HEK293 (cell line): Measurements from ENCODE around the gene MRPL41.
A peak's percentile ranks its signal among the peaks of the same experiment; 100 is the strongest.

ENCODE experiments used
- CTCF ChIA-PET: fragments of 350-600 bp; formaldehyde crosslinking; extraction: SDS; loops from one replicate; lab custom pipeline; 2021; ENCODE audit warnings: antibody characterized with exemption; lab: Yijun Ruan, JAX
- POLR2A ChIA-PET: fragments of 300-600 bp; formaldehyde crosslinking; extraction: SDS; loops from one replicate; lab custom pipeline; 2020; ENCODE audit warnings: antibody characterized with exemption, inconsistent platforms; lab: Yijun Ruan, JAX
- H3K27ac ChIP-seq: fragments of 200-500 bp; sonication (Bioruptor generic); 2 replicates; pipeline ENCODE4 v1.5.1; 2014; ENCODE audit warnings: low read depth, low read length, control low read depth, inconsistent platforms; ENCODE audit errors: extremely low read depth
- H3K36me3 ChIP-seq, 2 experiments: fragments of 200-500 bp in 1 of 2; sonication (Bioruptor generic) in 1 of 2; 1 replicate in 1 of 2; 2 replicates in 1 of 2; pipeline ENCODE4 v1.5.1; 2014 to 2017; ENCODE audit warnings: inconsistent platforms in 2 of 2, low read length in 2 of 2; ENCODE audit not compliant: control insufficient read depth in 2 of 2, insufficient read depth in 1 of 2
- H3K4me1 ChIP-seq: fragments of 200-500 bp; sonication (Bioruptor generic); 2 replicates; pipeline ENCODE4 v1.5.1; 2014; ENCODE audit warnings: mild to moderate bottlenecking, low read length, inconsistent platforms; ENCODE audit not compliant: control insufficient read depth, insufficient read depth
- H3K4me3 ChIP-seq: 2 replicates; pipeline ENCODE4 v1.5.1; 2011; ENCODE audit warnings: low read depth, mild to moderate bottlenecking, control low read depth, low read length, moderate library complexity
- H3K9me3 ChIP-seq: fragments of 200-500 bp; sonication (Bioruptor generic); 2 replicates; pipeline ENCODE4 v1.5.1; 2014; ENCODE audit warnings: low read depth, low read length, inconsistent platforms; ENCODE audit not compliant: control insufficient read depth, insufficient read depth
- BCL11A ChIP-seq: fragments of 450-650 bp; formaldehyde crosslinking; IDR thresholded peaks from 2 replicates; pipeline ENCODE4 v1.5.1; 2016; ENCODE audit warnings: low read depth, missing biosample characterization, missing genetic modification characterization
- GLI4 ChIP-seq: fragments of 450-650 bp; formaldehyde crosslinking; IDR thresholded peaks from 2 replicates; pipeline ENCODE4 v1.5.1; 2016; ENCODE audit warnings: missing biosample characterization, missing genetic modification characterization
- KLF10 ChIP-seq: fragments of 450-650 bp; IDR thresholded peaks from 2 replicates; pipeline ENCODE4 v1.5.1; 2018; ENCODE audit warnings: missing biosample characterization, mild to moderate bottlenecking, missing genetic modification characterization
- KLF8 ChIP-seq: fragments of 450-650 bp; formaldehyde crosslinking; IDR thresholded peaks from 2 replicates; pipeline ENCODE4 v1.5.1; 2016; ENCODE audit warnings: missing biosample characterization, missing genetic modification characterization
- SP7 ChIP-seq: fragments of 450-650 bp; formaldehyde crosslinking; IDR thresholded peaks from 2 replicates; pipeline ENCODE4 v1.5.1; 2016; ENCODE audit warnings: missing biosample characterization, missing genetic modification characterization
- YY1 ChIP-seq: fragments of 450-650 bp; formaldehyde crosslinking; IDR thresholded peaks from 2 replicates; pipeline ENCODE4 v1.5.1; 2018; ENCODE audit warnings: missing biosample characterization, missing genetic modification characterization
- ZBTB17 ChIP-seq: fragments of 450-650 bp; formaldehyde crosslinking; IDR thresholded peaks from 2 replicates; pipeline ENCODE4 v1.5.1; 2016; ENCODE audit warnings: missing biosample characterization, missing genetic modification characterization
- ZBTB20 ChIP-seq: fragments of 450-650 bp; formaldehyde crosslinking; IDR thresholded peaks from 2 replicates; pipeline ENCODE4 v1.5.1; 2016; ENCODE audit warnings: missing biosample characterization, missing genetic modification characterization
- ZFP3 ChIP-seq: fragments of 450-650 bp; formaldehyde crosslinking; IDR thresholded peaks from 2 replicates; pipeline ENCODE4 v1.5.1; 2016; ENCODE audit warnings: low read depth, missing biosample characterization, missing genetic modification characterization
- ZFP37 ChIP-seq: fragments of 450-650 bp; formaldehyde crosslinking; IDR thresholded peaks from 2 replicates; pipeline ENCODE4 v1.5.1; 2016; ENCODE audit warnings: missing biosample characterization, missing genetic modification characterization
- ZNF133 ChIP-seq: fragments of 450-650 bp; formaldehyde crosslinking; IDR thresholded peaks from 2 replicates; pipeline ENCODE4 v1.5.1; 2016; ENCODE audit warnings: missing biosample characterization, missing genetic modification characterization
- ZNF175 ChIP-seq: fragments of 450-650 bp; formaldehyde crosslinking; IDR thresholded peaks from 2 replicates; pipeline ENCODE4 v1.5.1; 2016; ENCODE audit warnings: missing biosample characterization, missing genetic modification characterization
- ZNF184 ChIP-seq: fragments of 450-650 bp; IDR thresholded peaks from 2 replicates; pipeline ENCODE4 v1.5.1; 2018; ENCODE audit warnings: missing biosample characterization, mild to moderate bottlenecking, missing genetic modification characterization
- ZNF19 ChIP-seq: fragments of 450-650 bp; formaldehyde crosslinking; IDR thresholded peaks from 2 replicates; pipeline ENCODE4; 2016; ENCODE audit warnings: missing biosample characterization, missing genetic modification characterization, low read depth
- ZNF24 ChIP-seq: fragments of 450-650 bp; formaldehyde crosslinking; IDR thresholded peaks from 2 replicates; pipeline ENCODE4 v1.5.1; 2016; ENCODE audit warnings: missing biosample characterization, missing genetic modification characterization
- ZNF341 ChIP-seq: fragments of 450-650 bp; formaldehyde crosslinking; IDR thresholded peaks from 2 replicates; pipeline ENCODE4; 2016; ENCODE audit warnings: low read depth, missing biosample characterization, missing genetic modification characterization
- ZNF350 ChIP-seq: fragments of 450-650 bp; formaldehyde crosslinking; IDR thresholded peaks from 2 replicates; pipeline ENCODE4 v1.5.0; 2017; ENCODE audit warnings: missing biosample characterization, mild to moderate bottlenecking, missing genetic modification characterization
- ZNF366 ChIP-seq: fragments of 450-650 bp; formaldehyde crosslinking; conservative IDR thresholded peaks from 2 replicates; pipeline ENCODE4 v1.5.1; 2016; ENCODE audit warnings: missing biosample characterization, missing genetic modification characterization
- ZNF549 ChIP-seq: fragments of 450-650 bp; IDR thresholded peaks from 2 replicates; pipeline ENCODE4 v1.5.1; 2018; ENCODE audit warnings: missing biosample characterization, missing genetic modification characterization, mild to moderate bottlenecking, inconsistent platforms, moderate library complexity
- ZNF558 ChIP-seq: fragments of 450-650 bp; formaldehyde crosslinking; IDR thresholded peaks from 2 replicates; pipeline ENCODE4 v1.5.1; 2016; ENCODE audit warnings: missing biosample characterization, missing genetic modification characterization
- ZNF624 ChIP-seq: fragments of 450-650 bp; formaldehyde crosslinking; IDR thresholded peaks from 2 replicates; pipeline ENCODE4 v1.5.1; 2017; ENCODE audit warnings: missing biosample characterization, missing genetic modification characterization
- ZNF658 ChIP-seq: fragments of 450-650 bp; formaldehyde crosslinking; IDR thresholded peaks from 2 replicates; pipeline ENCODE4; 2016; ENCODE audit warnings: missing biosample characterization, missing genetic modification characterization
- ZNF664 ChIP-seq: fragments of 450-650 bp; formaldehyde crosslinking; IDR thresholded peaks from 2 replicates; pipeline ENCODE4 v1.5.1; 2016; ENCODE audit warnings: missing biosample characterization, missing genetic modification characterization
- ZNF692 ChIP-seq: fragments of 450-650 bp; formaldehyde crosslinking; IDR thresholded peaks from 2 replicates; pipeline ENCODE4 v1.5.1; 2016; ENCODE audit warnings: missing biosample characterization, missing genetic modification characterization
- ZNF777 ChIP-seq: fragments of 450-650 bp; formaldehyde crosslinking; IDR thresholded peaks from 2 replicates; pipeline ENCODE4 v1.5.1; 2017; ENCODE audit warnings: missing biosample characterization, missing genetic modification characterization, borderline replicate concordance
- ZNF791 ChIP-seq: fragments of 450-650 bp; formaldehyde crosslinking; IDR thresholded peaks from 2 replicates; pipeline ENCODE4 v1.5.1; 2016; ENCODE audit warnings: missing biosample characterization, missing genetic modification characterization
- ZNF830 ChIP-seq: fragments of 450-650 bp; IDR thresholded peaks from 2 replicates; pipeline ENCODE4 v1.5.0; 2018; ENCODE audit warnings: missing biosample characterization, missing genetic modification characterization, low read depth, mild to moderate bottlenecking, moderate library complexity
- ZSCAN18 ChIP-seq: fragments of 450-650 bp; formaldehyde crosslinking; IDR thresholded peaks from 2 replicates; pipeline ENCODE4 v1.5.1; 2016; ENCODE audit warnings: missing biosample characterization, missing genetic modification characterization

The MRPL41 gene

GRCh38 chr9:137558127-137558526 is 6.4 kb downstream of the MRPL41 start (continued):
- no peak for TF ChIP-seq ZSCAN18 (tag by site-specific recombination)
- no peak for TF ChIP-seq ZNF133 (tag by site-specific recombination)
- no peak for TF ChIP-seq ZNF24 (tag by site-specific recombination)
- TF ChIP-seq KLF10 (tag by site-specific recombination), result no peak
- TF ChIP-seq ZNF624 (tag by site-specific recombination), result no peak
- no peak for TF ChIP-seq ZNF184
- TF ChIP-seq ZNF366 (tag by site-specific recombination), result no peak
- TF ChIP-seq, all 188 proteins: peak for 0

- Histone ChIP-seq H3K36me3 (peaks cover 12 to 58% of the 10 kb centered on the region in 2 experiments; a peak in 2 of 3 replicates), H3K4me1 (no peaks in the 10 kb centered on the region), H3K4me3 (no peak overlapping the region), H3K27ac (no peak overlapping the region), H3K9me3 (no peaks in the 10 kb centered on the region)
- CTCF ChIA-PET, result interaction anchor here (0.6 kb wide), 1 partner anchor 107 kb away, joined by 3 read pairs; no protein-coding TSS in a partner anchor
- no peak for TF ChIP-seq YY1
- TF ChIP-seq ZBTB17 (tag by site-specific recombination), result no peak
- TF ChIP-seq ZNF341, result peak; percentile 89
- TF ChIP-seq ZNF175 (tag by site-specific recombination), result no peak
- TF ChIP-seq ZNF350 (tag by site-specific recombination), result no peak
- TF ChIP-seq KLF8, result no peak
- TF ChIP-seq ZNF692 (tag by site-specific recombination), result no peak
- TF ChIP-seq SP7, result no peak
- POLR2A ChIA-PET, result no interaction called here
These were observed 12.5 kb downstream of the MRPL41 start for GRCh38 chr9:137564134-137564533.

- CTCF ChIA-PET, result no interaction called here
- Histone ChIP-seq H3K36me3 (peaks cover 12 to 53% of the 10 kb centered on the region in 2 experiments; a peak in 2 of 3 replicates), H3K4me1 (no peaks in the 10 kb centered on the region), H3K4me3 (no peak overlapping the region), H3K27ac (no peak overlapping the region), H3K9me3 (no peaks in the 10 kb centered on the region)
- POLR2A ChIA-PET, result interaction anchor here (0.7 kb wide), 1 partner anchor 102 kb away, joined by 3 read pairs; no protein-coding TSS in a partner anchor
- no peak for TF ChIP-seq ZNF624 (tag by site-specific recombination)
- no peak for TF ChIP-seq ZNF830 (tag by site-specific recombination)
- TF ChIP-seq ZNF664, result no peak
- no peak for TF ChIP-seq ZBTB20 (tag by site-specific recombination)
- no peak for TF ChIP-seq ZSCAN18 (tag by site-specific recombination)
- no peak for TF ChIP-seq GLI4 (tag by site-specific recombination)
- no peak for TF ChIP-seq ZFP37 (tag by site-specific recombination)
- no peak for TF ChIP-seq ZFP3 (tag by site-specific recombination)
- TF ChIP-seq ZNF777 (tag by site-specific recombination), result no peak
- TF ChIP-seq ZNF558 (tag by site-specific recombination), result no peak
- TF ChIP-seq ZNF658 (tag by site-specific recombination), result no peak
- TF ChIP-seq ZNF549 (tag by site-specific recombination), result no peak
- no peak for TF ChIP-seq ZNF19
- TF ChIP-seq ZNF791 (tag by site-specific recombination), result no peak
- no peak for TF ChIP-seq BCL11A (tag by site-specific recombination)
These were observed 13.2 kb downstream of the MRPL41 start for GRCh38 chr9:137564817-137565411.
